NCI-H1694 treated with DMSO at 0.1 percent for 48 hours (cell line): ENCODE data around the gene MYO1E.
"Not testable (repeated sequence)": the region's sequence is repeated elsewhere in the genome, so short reads cannot be mapped to it uniquely, and the experiment has no call there.

ENCODE experiments used
- DNase-seq: peaks from one replicate; lab custom pipeline; 2025; lab: John Stamatoyannopoulos, UW

The MYO1E gene

DNA sequence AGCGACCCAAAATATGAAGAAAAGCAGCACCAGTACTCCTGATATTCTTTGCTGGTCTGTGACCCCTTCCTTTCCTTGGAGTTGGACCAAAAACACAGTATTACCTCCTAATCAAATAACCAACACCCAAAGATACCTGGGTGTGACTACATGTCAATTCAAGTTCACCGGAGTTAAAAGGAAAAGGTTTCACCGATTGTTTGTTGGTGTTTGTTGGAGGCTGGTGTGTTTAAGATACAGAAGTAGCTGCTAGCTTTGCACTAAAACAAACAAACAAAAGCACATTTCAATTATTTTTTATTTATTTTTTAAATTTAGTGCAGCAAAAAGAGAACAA is 81.5 kb downstream of the MYO1E start:
- no peak for DNase-seq

DNA sequence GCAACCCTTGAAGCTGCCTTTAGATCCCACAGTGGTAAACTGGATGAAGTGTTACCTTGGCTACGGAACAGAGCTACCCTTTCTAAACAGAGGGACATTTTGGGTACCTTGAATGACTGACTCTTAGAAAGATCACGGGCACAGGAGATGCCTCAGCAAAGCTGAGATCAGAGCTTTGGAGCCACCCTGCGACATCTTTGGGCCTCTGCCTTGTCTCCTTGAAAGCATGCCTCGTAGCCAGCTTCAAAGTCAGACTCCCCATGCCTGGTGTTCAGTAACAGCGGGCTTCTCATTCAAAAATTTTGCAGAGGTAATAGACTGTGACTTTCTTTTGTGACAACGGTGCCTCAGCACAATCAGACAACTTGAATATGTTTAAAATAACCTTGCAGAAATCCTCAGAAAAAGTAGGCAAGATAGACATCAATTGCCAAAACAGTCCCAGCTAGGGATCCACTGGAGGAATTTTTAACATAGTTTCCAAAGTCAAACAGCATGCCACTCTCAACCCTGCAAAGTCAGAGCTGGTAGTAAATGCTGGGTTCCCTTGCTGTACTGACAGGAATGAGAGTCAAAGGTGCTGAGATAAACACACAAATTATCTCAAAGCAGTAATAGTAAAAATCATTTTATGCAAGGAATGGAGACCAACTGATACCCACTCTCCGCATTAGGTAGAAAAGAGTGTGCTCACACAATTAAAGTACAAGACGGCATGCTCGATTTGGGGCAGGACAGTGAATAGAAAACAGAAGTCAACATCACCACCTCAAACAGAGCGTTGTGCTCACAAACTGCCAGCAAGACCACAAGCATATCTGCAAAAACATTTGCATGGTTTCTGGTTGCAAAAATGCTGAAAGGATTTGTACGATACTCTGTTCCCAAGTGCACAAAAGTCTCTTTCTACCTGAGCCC is 82.1 kb downstream of the MYO1E start:
- no peak for DNase-seq

DNA sequence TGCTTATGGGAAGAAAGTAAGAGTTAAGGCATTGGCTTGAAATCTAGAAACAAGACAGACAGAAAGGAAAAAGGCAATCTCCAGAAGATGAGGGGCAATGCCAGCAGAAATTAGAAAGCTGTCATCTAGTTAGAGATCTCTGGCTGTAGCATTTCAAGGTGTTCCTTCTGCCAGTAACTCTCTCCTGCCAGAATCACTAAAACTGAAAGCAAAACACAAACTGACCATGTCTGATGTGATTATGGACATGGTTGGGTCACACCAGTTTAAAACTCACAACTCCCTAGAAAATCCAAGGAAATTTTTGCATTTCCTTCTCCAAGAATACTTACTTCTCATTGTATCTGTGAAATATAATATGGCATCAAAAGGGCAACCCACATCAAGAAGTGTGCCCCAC is 83.1 kb downstream of the MYO1E start:
- no peak for DNase-seq

DNA sequence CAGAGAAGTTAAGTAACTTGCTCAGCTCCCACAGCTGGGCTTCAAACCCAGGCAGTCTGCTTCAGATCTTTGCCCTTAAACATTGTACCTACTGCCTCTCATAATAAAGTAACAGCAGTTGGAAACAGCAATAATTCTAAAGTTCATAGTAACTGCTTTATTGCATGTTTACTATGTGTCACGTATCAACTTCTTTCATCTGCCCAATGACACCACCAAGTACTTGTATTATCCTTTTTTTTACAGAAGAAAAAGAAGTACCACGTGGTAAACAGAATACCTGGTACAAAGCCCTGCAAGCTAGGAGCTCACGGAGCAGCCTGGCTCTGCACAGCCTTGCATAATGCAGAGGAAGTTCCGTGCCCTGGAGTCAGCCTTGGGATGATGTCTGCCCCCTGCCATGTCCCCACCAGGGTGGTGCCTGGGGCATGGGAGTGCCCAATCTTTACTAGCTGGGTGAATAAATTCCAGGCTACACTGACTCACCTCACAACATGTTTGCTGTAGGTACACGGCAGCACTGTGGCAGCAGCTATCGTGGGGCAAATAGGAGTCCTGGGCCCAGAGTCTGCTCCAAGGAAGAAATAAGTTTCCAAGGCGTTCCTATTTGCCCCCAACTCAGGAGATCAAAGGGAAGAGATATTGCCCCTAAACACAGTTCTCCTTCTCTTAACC is 88.8 kb downstream of the MYO1E start:
- DNase-seq, result no peak

DNA sequence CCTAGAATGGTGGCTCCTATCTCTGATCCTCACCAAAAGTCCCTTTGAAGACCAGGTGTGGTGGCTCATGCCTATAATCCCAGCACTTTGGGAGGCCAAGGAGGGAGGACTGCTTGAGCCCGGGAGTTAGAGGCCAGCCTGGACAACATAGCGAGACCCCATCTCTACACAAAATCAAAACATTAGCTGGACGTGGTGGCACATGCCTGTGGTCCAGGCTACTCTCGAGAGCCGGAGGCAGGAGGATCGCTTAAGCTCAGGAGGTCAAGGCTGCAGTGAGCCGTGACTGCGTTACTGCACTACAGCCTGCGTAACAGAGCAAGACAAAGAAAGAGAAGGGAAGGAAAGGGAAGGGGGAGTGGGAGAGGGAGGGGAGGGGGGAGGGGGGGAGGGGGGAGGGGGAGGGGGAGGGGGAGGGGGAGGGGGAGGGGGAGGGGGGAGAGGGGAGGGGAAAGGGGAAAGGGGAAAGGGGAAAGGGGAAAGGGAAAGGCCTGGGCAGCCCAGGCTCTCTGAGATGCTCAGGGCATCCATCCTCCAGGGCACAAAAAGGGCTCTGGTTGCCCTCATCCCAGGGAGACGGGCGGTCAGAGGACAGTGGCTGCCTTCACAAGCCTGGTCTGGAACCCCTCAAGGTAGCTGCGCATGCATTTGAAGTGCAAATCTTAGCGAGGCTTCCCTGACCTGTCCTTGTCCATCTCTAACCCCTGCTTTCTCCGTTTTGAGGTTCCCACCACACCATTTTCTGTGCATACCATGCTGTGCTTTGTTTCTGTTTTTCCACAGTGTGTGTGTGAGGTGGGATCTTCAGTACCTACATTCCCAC is 89.9 kb downstream of the MYO1E start:
- no peak for DNase-seq

DNA sequence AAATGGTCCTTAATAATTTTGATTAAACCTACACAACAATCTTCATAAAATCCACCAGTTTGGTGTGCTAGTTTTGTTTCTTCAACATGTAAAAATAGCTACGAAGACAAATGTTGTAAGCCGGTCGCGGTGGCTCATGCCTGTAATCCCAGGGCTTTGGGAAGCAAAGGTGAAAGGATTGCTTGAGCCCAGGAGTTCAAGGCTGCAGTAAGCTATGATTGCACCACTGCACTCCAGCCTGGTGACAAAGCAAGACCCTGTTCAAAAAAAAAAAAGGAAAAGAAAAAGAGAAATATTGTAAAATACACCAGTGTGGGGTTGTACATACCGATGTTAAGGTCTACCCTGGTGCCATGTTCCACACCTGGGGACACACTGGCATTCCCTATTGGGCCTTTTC is 91.0 kb downstream of the MYO1E start:
- no peak for DNase-seq

DNA sequence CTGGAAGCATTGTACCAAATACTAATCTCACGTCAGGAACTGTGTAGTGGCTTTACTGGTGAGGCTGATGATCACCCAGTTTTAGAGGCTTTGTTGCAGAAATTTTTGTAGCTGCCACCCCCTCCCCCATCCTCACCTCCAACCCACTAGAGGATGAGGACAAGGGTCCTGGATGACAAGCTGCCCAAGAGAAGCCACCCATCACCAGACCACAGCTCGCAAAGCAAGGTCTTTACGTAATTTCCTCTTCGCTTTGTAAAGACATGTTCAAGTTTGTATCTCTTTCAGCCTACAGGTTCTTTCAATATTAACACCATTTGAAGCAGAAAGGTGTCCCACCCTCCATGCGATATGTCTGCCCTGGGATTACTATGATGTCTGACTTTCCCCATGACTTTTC is 91.8 kb downstream of the MYO1E start:
- no peak for DNase-seq

DNA sequence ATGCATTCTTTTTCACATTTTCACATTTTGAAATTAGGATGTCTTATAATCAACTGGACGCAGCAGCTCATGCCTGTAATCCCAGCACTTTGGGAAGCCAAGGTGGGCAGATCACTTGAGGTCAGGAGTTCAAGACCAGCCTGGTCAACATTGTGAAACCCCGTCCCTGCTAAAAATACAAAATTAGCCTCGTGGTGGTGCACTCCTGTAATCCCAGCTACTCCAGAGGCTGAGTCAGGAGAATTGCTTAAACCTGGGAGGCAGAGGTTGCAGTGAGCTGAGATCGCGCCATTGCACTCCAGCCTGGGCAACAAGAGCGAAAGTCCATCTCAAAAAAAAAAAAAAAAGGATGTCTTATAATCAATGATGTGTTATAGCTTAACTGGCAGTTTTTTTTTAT is 92.4 kb downstream of the MYO1E start:
- DNase-seq, result not testable (repeated sequence)

DNA sequence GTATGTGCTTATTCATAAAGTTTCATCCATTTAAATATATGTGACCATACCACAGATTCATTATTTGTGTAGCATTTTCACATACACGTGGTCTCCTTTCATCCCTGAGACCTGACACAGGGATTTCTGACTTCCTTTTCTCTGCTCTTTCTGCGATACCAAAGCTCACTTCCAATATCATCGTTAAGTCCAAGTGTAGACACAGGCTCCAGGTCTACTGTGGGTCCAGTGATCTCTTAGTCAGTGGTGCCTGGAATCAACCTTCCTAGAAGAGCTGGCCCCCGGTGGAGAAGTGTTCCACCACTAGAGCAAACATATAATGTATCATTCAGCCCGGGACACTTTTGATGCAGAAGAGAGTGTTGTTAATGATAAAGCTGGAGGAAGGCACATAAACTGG is 93.6 kb downstream of the MYO1E start:
- no peak for DNase-seq

DNA sequence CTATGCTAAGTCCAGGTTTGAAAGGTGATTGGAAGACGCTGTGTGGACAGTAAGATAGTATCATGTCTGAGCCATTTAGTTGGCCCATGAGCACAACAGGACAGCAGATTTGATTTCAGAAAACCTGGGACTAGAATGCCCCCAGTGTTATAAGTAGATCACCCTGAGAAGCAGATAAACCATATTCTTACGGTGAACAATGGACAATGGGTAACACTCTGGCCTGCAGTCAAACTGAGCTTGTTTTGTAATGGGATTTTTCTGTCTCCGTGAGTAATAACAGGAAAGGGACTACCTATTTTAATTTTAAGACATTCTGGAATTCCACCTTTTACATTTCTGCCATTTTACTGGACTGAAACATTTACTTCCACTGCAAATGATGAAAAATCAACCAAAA is 94.6 kb downstream of the MYO1E start:
- no peak for DNase-seq

DNA sequence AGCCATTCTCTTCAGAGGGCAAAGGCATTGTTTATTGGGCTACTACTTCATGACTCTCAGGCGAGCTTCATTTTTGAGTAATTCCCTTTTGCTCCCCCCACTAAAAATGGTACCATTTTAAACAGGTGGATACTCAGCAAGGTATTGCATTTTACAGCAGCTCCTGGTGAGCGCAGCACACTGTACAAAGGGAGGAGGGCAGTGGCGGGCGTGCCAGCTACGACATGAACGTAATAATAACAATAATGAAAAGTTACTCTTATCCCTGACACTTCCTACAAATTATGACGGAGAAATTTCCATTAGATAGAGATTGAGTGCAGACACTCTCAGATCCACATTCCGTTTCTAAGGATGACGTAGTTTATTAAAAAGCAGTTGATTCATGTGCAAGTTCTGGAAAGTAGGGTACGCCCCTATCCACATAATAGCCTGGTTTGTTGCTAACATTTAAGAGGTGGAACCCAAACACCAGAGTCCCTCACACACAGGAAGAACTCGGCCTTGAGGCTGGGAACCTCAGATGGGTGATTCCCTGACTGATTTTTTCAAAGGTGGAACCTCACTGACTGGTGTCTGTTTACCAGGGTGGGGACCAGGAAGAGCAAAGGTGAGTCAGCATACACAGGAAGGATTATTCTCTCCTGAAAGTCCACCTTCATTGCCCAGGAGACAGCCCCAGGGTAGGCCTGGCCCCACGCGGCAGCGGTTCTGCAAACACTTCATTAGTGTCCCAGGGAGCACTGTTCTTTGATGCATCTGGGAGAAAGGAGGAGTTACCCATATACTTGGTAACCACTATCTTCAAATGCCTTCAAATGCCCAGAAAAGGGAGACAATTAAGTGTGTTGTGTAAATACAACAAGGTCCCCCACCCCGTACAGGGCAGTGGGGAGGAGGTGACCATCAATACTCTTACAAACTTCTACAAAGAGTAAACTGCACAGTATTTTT is 96.2 kb downstream of the MYO1E start:
- no peak for DNase-seq

DNA sequence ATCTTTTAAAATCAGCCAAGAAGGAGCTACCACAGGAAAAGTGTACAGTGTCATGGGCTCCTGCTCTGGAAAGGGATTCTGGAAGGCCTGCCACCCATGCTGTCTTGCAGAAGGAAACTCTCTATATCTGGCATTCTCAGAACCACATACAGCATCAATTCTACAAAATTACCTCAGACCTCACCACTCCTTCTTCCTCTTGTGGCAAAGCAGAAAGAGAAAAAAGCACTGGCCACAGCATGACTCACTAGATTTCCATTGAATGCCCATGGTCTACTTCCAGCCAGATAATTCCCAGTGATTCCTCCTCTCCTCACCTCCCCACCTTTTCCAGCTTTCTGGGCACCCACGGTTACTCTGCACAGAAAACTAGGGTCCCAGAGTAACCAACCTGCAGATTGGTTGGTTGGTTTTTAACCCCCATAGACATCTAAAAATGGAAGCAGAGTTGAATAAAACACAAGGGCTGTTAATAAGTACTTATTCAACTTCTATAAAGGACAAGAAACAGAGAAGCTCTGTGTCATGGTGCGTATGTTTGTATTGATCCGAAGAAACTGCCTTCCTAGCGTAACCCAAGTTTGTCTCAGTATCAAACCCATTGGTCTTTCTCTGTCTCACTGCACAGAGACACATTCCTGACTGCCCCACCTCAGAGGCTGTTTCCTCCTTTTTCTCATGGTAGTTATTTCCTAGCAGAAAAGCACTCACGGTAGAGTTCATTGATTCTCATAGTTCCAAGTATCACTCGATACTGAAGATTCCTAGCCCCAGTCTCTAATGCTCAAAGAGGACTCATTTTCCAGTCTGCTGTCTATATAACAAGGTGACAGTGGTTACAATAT is 98.3 kb downstream of the MYO1E start:
- DNase-seq, result no peak

DNA sequence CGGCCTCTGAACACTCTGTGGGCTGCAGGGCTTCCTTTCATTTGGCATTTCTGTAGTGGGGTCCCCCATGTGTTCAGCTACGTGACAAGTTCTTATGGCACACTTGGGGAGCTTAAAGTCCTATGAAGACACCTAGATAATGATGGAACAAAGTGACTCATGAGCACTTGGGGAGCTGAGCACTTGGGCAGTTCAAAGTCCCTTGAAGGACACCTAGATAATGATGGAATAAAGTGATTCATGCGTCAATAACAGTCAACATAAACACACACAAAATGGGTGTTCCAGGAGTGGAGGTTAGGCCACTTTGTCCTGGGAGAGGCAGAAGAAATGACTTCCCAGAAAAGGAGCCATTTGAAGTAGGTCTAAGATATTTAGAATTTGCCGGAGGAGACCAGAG is 99.4 kb downstream of the MYO1E start:
- DNase-seq, result no peak

DNA sequence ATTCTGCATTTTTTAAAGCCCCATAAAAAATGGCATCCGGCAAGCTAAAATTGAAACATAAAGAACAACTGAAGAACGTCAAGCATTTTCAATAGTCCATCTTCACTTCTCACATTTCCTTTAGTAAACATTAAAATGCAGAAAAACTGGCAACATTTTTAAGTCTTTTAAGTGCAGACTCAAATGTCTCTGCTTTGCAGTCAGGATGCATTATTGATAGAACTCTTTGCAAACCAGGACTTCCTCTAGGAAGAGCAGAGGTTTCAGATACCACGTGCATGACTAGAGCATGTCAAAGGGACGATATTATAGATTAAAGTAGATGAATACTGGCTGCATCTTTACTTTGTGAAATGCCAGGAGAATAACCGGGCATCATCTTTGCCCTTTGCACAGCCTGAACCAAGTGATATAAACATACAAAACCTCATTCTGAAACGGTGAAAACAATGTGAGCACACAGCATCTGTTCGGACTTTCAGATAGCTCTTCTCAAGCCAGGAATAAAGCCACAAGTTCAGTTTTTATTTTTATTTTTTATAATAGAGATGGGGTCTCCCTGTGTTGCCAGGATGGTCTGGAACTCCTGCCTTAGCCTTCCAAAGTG is 101.0 kb downstream of the MYO1E start:
- DNase-seq, result no peak

DNA sequence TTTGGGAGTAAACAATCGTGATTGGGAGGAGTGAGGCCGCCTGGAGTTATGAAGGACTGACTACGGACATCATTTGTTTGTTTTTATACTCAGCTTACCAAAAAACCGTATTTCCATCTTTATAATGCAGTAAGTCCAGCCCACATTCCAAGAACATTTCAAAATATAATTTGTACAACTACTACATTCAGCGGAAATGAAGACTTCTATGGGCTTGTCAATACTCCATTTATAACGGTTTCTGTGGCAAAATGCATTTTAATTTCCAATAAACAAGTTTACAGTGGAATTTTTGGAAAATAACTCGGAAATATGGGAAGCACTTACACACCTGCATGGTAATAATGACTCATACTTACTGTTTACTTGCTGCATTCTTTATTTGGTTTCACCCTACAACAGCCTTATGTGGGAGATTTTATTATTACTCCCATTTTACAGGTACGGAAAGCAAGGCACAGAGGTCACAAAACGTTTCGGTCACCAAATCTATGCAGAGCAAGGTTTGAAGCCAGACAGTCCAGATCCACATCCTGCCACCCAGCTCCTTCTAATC is 103.7 kb downstream of the MYO1E start:
- DNase-seq, result no peak

DNA sequence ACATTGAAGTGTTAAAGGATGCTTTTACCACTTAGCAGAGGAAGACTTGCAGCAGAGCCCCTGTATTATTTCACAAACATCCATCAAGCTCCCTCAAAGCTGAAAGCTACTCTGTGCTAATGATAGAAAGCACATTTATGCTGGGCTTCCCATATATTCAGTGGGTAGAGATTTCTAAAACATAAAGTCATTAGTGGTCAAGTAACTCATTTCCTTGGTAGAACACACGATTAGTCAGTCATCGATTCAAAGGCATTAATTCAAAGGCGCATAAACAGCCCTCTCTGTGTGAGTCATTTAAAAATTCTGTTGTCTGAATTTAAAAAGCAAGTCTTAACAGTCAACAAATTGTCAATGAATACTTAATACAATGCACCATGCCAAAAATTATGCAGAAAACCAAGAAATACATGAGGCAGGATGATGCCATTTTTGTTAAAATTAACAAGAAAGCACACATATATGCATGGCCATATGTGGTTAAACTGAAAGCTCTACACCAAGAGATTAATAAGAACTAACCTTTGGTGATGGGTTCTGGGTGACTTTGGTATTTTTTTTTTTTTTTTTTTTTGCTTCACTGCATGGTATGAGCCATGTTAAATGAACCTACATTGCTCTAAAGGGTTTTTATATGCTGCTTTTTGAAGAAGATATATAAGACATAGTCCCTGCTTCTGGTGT is 104.4 kb downstream of the MYO1E start:
- DNase-seq, result no peak

DNA sequence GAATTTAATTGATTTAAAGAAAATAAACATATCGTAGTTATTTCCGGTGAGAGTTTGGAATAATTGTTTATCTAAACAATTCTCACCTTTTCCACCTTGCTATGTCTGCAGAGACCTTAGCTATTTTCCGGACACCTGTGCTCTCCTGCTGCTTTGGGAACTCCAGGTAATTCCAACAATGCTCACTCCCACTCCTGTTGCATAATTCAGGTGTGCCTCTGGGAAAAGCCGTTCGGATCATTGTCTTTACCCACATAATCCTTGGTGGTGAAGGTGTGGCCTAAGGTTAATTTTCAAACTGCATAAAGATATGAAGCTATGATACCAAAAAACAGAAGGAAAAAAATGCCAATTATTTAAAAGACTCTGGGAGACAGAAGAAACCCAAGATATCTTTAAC is 106.6 kb downstream of the MYO1E start:
- no peak for DNase-seq

DNA sequence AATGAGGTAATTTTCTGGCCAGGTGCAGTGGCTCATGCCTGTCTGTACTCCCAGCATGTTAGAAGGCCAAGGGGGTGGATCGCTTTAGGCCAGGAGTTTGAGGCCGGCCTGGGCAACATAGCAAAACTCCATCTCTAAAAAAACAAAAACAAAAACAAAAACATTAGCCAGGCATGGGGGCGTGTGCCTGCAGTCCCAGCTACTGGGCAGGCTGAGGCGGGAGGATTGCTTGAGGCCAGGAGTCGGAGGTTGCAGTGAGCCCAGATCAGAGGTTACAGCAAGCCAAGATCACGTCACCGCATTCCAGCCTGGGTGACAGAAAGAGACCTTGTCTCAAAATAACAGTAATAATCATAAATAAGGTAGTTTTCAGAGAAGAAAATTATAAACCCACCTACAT is 110.4 kb downstream of the MYO1E start:
- no peak for DNase-seq

DNA sequence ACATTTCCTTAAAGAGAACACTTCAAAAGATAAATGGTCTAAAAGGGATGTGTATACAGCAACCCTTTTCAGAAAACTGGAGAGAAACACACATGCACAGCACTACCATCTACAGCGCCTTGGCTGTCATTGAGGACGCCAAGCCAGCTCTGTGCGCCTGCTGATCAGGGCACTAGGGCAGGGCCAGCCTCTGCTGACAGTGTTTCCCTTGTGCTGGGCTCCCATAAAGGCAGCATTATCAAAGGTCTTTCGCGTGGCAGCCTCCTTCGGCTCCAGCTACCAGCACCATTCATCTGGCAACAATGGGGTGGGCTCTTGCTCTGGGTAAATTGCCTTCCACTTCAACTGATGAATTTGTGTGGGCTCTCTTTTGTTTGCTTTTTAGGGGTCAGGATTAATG is 112.6 kb downstream of the MYO1E start:
- DNase-seq, result no peak
